ENCODE data around the gene SPRR2F. TPM values are rescaled to one million over a fixed set of nuclear protein-coding genes. Genes with fewer than 3 reads are reported as not detected.

SPRR2F gene, protein sequence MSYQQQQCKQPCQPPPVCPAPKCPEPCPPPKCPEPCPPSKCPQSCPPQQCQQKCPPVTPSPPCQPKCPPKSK
- total RNA-seq (not detected), polyA plus RNA-seq (ENCODE audit: insufficient read length in 6 of 6) (under 1 TPM in 1 of 6 donors, not detected in 5; 0.63 TPM)
- long read RNA-seq, donor 1 = 0 reads
- long read RNA-seq, donor 2 = 0 reads
- long read RNA-seq, donor 3 = 0 reads
- long read RNA-seq, donor 4 = 0 reads
- long read RNA-seq, donor 5 = 0 reads
- long read RNA-seq, donor 6 = 0 reads
- long read RNA-seq, donor 7 = 0 reads
- long read RNA-seq, donor 8 = 0 reads
- long read RNA-seq, donor 9 = 0 reads
- long read RNA-seq, donor 10 = 0 reads
- long read RNA-seq, donor 11 = 0 reads
- long read RNA-seq, donor 12 = 0 reads

DNA sequence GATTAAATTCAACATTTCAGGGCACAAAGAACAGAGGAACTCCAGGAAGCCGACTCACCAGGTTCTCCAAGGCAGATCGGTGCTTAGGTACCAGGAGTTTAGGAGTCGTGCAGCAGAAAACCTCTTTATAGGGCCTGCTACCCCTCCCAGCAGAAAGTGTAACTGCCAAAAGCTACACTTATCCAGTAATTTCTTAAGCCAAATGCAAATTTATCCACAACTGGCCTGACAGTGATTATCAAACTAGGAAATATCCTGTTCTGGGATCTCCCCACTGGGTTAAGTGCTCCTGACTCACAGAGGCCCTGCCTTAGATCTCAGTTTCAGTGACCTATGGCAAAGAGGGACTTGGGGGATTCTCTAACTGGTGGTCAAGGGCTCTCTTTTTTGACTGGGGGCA, at the start of gene SPRR2F:
Gene SPRR2F, minus strand, starts transcription at position 101 of the 400 bp plus-strand sequence. CDS start 783 bp downstream, outside the sequence.
- H3K4me1 ChIP-seq = no peaks in the 10 kb centered on the region
- no peaks in the 10 kb centered on the region for H3K36me3 ChIP-seq
- ATAC-seq (no peak), DNase-seq (no peak)
- TF ChIP-seq, protein P1, sequence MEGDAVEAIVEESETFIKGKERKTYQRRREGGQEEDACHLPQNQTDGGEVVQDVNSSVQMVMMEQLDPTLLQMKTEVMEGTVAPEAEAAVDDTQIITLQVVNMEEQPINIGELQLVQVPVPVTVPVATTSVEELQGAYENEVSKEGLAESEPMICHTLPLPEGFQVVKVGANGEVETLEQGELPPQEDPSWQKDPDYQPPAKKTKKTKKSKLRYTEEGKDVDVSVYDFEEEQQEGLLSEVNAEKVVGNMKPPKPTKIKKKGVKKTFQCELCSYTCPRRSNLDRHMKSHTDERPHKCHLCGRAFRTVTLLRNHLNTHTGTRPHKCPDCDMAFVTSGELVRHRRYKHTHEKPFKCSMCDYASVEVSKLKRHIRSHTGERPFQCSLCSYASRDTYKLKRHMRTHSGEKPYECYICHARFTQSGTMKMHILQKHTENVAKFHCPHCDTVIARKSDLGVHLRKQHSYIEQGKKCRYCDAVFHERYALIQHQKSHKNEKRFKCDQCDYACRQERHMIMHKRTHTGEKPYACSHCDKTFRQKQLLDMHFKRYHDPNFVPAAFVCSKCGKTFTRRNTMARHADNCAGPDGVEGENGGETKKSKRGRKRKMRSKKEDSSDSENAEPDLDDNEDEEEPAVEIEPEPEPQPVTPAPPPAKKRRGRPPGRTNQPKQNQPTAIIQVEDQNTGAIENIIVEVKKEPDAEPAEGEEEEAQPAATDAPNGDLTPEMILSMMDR (IDR thresholded peaks at IDR 0.05) = no peak
- intact Hi-C loops (cut with DNase I) = no loop called here
- H3K27me3 ChIP-seq = no peaks in the 10 kb centered on the region
- H3K9me3 ChIP-seq = peaks cover 0 to 2% of the 10 kb centered on the region in 2 donors
- H3K27ac ChIP-seq = no peak within 1 kb of the TSS
- H3K4me3 ChIP-seq = no peak within 1 kb of the TSS

DNA sequence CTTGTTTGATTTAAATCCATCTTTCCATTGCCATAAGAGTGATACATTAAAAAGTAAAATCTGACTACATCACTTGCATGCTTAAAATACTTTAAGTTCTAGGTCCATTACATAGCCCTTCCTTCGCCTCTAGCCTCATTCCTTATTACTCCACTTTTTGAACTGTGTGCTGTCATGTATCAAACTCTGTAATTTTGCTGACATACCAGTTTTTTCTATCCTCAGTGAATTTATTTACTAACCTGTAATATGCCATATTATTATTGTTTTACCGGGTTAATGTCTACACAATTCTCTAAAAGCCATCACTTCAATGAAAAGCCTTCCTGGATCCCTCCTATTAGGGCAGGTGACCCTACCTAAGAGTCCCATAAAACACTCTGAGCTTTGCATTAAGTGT, 42.2 kb upstream of the SPRR2F start:
- no peaks in the 10 kb centered on the region for H3K27me3 ChIP-seq
- no peaks in the 10 kb centered on the region for H3K4me1 ChIP-seq
- peaks cover 0 to 11% of the 10 kb centered on the region in 2 donors for H3K9me3 ChIP-seq
- ATAC-seq (no peak), DNase-seq (no peak)
- no peak overlapping the region for H3K27ac ChIP-seq
- TF ChIP-seq, protein P1 (IDR thresholded peaks at IDR 0.05) = no peak
- no peak overlapping the region for H3K4me3 ChIP-seq
- H3K36me3 ChIP-seq = no peaks in the 10 kb centered on the region
- intact Hi-C loops (cut with DNase I) = no loop called here

DNA sequence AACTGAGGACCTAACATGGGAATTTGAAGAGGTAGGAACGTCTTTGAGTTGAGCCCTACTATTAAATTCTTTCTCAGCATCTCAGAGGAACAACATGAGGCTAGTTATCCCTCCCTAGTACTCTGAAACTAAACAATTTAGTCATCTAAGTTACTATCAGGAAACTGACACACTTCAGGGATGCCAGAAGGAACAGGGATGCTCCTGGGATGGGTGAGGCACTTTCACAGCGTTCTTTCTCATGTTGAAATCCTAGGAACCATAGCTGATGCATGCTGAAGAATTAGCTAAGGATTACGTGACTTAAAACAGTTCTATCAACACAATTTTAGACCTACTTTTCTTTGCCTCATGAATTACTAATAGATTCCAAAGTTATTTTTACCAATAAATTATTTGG, 39.2 kb upstream of the SPRR2F start:
- H3K4me3 ChIP-seq = no peak overlapping the region
- H3K36me3 ChIP-seq = no peaks in the 10 kb centered on the region
- no peaks in the 10 kb centered on the region for H3K27me3 ChIP-seq
- DNase-seq = no peak
- intact Hi-C loops (cut with DNase I) = no loop called here
- TF ChIP-seq, protein P1 (IDR thresholded peaks at IDR 0.05) = no peak
- H3K4me1 ChIP-seq = no peaks in the 10 kb centered on the region
- H3K27ac ChIP-seq = no peak overlapping the region
- ATAC-seq = no peak
- no peaks in the 10 kb centered on the region for H3K9me3 ChIP-seq

DNA sequence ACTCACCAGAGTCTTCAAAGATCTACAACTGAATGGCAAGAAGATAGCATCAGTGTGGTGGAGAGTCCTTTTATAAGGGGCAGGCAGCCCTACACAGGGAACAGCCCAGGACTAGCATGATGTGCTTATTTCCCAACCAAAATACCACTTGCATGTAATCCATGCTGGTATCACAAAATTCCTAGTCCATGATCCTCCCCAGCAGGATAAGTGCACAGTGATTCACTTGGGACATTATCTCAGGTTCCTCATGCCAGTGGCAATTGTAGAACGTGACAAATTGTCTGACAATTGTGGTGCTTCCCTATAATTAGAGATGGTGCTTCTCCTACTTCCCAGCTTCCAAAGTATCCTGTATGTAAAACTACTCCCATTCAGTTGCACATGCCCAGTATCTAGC, 37.5 kb upstream of the SPRR2F start, which contains the start of gene SPRR2G:
Gene SPRR2G, minus strand, starts transcription at position 45 of the 400 bp plus-strand sequence. CDS start 780 bp downstream, outside the sequence.
- Histone ChIP-seq H3K36me3 (no peaks in the 10 kb centered on the region), H3K9me3 (no peaks in the 10 kb centered on the region), H3K4me1 (no peaks in the 10 kb centered on the region), H3K4me3 (no peak within 1 kb of the TSS), H3K27ac (no peak within 1 kb of the TSS), H3K27me3 (no peaks in the 10 kb centered on the region)
- DNase-seq (no peak), ATAC-seq (no peak)
- TF ChIP-seq, protein P1 (IDR thresholded peaks at IDR 0.05) = no peak
- intact Hi-C loops (cut with DNase I) = no loop called here

DNA sequence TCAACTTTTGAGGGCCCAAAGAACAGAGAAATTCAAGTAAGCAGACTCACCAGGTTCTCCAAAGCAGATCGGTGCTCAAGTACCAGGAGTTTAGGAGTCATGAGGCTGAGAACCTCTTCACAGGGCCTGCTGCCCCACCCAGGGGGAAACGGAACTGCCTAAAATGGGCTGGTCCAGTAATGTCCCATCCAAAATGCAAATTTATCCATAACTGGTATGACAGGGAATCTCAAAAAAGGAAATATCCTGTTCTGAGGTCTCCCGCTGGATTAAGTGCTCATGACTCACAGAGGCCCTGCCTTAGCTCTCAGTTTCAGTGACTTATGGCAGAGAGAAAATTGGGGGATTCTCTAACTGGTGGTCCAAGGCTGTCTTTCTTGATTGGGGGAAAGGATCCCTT, 28.1 kb upstream of the SPRR2F start:
- H3K27ac ChIP-seq = no peak overlapping the region
- H3K9me3 ChIP-seq = no peaks in the 10 kb centered on the region
- no peaks in the 10 kb centered on the region for H3K36me3 ChIP-seq
- DNase-seq = no peak
- no peak overlapping the region for H3K4me3 ChIP-seq
- ATAC-seq = no peak
- H3K4me1 ChIP-seq = no peaks in the 10 kb centered on the region
- H3K27me3 ChIP-seq = no peaks in the 10 kb centered on the region
- TF ChIP-seq, protein P1 (IDR thresholded peaks at IDR 0.05) = no peak
- intact Hi-C loops (cut with DNase I) = no loop called here

Measured in left lung (tissue), 14 donors.